Measurements from ENCODE around the gene SLC66A1.
"Not testable (repeated sequence)": the region's sequence is repeated elsewhere in the genome, so short reads cannot be mapped to it uniquely, and the experiment has no call there.

Gene SLC66A1

DNA sequence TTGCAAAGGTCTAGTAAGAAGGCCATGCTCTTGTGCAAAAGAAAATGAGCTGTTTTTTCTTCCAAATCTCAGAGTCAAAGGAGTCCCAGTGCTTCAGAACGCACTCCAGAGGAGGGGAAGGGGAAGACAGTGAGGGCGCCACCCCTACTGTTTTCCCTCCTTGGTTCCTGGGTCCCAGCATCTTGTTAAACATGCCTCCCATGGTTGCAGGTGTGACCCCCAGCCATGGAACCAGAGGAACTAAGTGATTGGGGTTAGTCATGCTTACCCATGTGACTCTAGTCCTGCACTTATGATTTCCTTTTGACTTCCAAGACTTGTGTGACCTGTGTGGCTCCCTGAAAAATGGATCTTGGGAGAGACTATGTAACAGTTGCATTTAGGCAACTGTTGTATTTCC lies 17.5 kb upstream of the SLC66A1 start:
- in situ Hi-C loops (cut with HindIII; ENCODE audit: low pct_ligation_motif_present, low pct_unique_long_range_greater_than_20kb, low sequenced_read_pairs) = no loop called here

DNA sequence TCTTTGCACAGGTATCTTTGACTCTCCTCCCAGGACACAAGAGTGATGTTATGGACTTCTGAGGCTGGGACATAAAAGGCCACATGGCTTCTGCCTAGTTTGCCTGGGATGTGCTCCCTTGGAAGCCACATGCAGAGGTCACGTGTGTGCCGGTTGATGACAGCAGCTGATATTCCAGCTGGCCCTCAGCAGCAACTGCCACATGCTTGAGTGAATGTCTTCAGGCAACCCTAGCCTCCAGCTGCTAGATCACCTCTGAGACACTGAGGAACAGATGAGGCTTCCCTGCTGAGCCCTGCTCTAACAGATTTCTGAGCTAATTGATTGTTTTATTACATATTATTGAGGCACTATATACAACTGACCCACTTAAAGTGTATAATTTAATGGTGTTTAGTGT lies 11.9 kb upstream of the SLC66A1 start:
- in situ Hi-C loops (cut with HindIII; ENCODE audit: low pct_ligation_motif_present, low pct_unique_long_range_greater_than_20kb, low sequenced_read_pairs) = no loop called here
- DNase-seq = no peak

More for the DNA sequence above, 17.5 kb upstream of the SLC66A1 start:
- no peak for DNase-seq

DNA sequence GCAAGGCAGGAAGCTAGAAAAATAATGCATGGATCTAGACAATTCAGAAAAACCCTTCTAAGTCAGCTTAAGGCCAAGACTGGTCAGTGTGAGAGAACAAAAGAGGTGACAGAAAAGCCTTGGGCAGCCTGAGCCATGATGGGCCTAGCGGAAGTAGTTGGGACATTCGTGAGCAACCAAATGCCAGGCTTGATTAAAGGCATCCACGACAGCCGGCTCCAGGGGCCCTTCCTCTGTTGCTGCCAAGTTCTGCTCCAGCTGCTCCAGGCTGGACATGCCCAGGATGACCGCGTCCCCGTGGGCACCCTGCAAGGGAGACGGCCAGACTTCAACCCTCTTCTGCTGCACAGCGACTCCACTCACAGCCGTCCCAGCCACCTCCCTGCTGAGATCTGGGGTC lies 8.0 kb upstream of the SLC66A1 start:
- DNase-seq; in situ Hi-C loops (cut with HindIII; ENCODE audit: low pct_ligation_motif_present, low pct_unique_long_range_greater_than_20kb, low sequenced_read_pairs): not testable (repeated sequence)

DNA sequence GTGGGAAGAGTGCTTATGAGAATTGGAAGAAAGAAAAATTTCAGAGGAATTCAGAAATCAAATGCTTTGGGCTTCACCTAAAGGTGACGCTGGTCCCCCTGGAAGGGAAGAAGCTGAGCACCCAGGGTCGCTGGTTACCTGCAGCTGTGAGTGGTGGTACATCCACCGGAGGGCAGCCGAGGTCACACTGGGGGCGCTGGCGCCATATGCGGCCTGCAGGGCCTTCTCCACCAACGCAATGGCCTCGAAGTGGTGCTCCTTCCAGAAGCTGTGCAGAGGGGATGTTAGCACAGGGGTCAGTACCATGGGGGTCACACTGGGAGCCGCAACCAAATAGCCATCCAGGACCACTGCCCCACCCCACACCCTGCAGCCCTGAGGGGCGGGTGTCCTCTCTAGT lies 6.2 kb upstream of the SLC66A1 start:
- in situ Hi-C loops (cut with HindIII; ENCODE audit: low pct_ligation_motif_present, low pct_unique_long_range_greater_than_20kb, low sequenced_read_pairs) = no loop called here
- no peak for DNase-seq

DNA sequence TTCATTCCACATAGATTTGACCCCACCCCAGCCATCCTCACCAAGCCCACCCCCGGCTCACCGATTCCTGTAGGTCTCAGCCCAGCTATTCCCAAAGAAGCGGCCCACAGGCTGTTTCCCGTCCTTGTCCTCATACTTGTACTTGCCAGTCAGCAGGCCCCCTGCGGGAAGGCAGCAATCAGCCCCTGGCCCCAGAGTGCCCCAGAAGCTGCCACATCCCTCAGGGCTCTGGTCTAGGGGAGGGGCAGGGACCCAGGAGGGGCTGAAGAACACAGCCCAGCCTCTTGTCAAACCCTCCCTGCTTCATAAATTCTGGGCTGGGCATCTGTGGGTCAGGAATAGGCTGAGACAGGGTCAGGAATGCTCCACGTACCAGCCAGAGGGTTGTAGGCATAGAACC lies 5.2 kb upstream of the SLC66A1 start:
- no peak for DNase-seq
- in situ Hi-C loops (cut with HindIII; ENCODE audit: low pct_ligation_motif_present, low pct_unique_long_range_greater_than_20kb, low sequenced_read_pairs) = no loop called here

DNA sequence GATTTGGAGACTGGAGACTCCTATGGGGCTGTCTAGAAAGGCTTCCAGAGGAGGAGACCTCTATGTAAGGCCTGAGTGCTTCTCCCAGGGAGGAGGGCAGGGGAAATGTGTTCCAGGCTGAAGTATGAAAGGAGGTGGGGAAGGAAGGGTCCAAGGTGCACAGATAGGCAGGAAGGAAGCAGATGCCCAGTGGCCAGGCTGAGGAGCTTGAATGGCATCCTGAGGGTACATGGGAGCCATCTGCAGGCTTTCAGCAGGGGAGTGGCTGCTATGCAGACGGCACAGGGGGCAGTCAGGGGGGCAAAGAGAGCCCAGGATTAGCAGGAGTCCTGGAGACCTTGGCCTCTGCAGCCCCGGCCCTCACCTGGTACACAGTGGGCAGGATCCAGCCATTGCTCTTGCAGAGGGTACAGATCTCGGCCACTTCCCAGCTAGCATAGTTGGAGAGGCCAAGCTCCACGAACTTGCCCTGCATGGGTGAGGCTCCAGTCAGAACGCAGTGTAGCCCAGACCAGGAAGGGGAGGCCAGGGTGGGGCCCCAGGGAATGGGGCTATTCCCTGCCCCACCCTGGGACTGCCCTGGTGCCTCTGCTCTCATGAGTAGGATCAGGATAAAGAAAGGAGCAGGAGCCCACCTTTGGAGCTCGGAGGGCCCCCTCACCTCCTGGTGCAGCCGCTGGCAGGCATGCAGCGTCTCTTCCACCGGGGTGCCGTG lies 4.2 kb upstream of the SLC66A1 start:
- in situ Hi-C loops (cut with HindIII; ENCODE audit: low pct_ligation_motif_present, low pct_unique_long_range_greater_than_20kb, low sequenced_read_pairs) = no loop called here
- no peak for DNase-seq

DNA sequence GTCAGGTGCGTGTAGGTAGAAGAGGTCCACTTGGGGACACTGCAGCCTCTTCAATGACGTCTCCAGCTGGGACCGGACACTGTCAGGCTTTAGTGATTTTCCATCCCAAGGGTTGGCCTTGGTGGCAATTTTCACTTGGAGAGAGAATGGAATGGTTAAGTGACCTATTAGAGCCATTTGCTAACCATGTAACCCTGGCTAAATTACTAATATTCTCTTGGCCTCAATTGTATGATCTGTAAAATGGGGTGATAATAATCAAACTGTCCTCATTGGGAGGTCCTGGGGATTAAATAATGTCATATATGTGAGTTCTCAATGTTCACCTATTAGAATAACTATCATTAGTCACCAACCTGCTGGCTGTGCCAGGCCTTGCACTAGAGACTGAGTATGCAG lies 3.6 kb upstream of the SLC66A1 start:
- DNase-seq = no peak
- in situ Hi-C loops (cut with HindIII; ENCODE audit: low pct_ligation_motif_present, low pct_unique_long_range_greater_than_20kb, low sequenced_read_pairs) = no loop called here

DNA sequence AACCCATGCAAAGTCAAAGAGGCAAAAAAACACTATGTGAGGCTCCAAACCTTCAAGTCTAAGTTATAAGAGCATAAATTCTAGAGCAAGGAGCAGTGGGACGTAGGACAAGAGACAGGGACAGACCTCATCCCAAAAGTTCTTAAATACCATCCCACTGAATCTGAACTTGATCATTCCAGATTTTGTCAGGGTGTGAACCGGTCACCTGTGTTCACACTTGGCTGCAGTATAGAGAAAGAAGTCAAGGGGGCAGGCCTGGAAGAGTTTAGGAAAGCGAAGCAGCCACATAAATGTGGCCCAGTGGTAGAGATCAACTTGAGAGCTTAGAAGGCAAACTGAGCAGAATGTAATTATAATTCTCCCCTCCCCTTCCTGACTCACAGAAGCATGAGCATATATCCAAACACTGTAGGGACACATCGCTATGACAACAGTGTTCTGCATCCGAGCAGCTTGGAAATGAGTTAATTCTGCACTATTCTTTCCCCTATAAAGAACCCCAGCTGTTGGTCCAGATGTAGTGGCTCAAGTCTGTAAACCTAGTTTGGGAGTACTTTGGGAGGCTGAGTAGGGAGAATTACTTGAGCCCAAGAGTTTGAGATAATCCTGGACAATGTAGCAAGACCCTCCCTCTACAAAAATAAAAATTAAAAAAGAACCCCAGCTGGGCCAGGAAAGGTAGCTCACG lies 2.9 kb upstream of the SLC66A1 start:
- DNase-seq = no peak
- in situ Hi-C loops (cut with HindIII; ENCODE audit: low pct_ligation_motif_present, low pct_unique_long_range_greater_than_20kb, low sequenced_read_pairs) = no loop called here

DNA sequence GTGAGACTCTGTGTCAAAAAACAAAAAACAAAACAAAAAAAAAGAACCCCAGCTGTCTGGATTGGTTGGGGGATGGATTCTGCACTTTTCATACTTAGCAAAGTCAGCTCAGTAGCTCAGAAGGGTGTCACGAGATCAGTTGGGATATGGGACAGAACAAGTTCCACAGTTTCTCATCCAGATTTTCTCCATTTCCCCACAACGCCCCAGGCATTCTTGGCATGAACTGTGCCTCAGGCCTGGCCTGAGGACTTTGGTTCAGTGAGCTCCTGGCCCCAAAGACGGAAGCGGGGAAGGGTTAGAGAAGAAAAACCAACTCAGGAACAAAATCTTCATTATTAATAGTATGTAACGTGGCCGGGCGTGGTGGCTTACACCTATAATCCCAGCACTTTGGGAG lies 2.1 kb upstream of the SLC66A1 start:
- no peak for DNase-seq
- in situ Hi-C loops (cut with HindIII; ENCODE audit: low pct_ligation_motif_present, low pct_unique_long_range_greater_than_20kb, low sequenced_read_pairs) = no loop called here

DNA sequence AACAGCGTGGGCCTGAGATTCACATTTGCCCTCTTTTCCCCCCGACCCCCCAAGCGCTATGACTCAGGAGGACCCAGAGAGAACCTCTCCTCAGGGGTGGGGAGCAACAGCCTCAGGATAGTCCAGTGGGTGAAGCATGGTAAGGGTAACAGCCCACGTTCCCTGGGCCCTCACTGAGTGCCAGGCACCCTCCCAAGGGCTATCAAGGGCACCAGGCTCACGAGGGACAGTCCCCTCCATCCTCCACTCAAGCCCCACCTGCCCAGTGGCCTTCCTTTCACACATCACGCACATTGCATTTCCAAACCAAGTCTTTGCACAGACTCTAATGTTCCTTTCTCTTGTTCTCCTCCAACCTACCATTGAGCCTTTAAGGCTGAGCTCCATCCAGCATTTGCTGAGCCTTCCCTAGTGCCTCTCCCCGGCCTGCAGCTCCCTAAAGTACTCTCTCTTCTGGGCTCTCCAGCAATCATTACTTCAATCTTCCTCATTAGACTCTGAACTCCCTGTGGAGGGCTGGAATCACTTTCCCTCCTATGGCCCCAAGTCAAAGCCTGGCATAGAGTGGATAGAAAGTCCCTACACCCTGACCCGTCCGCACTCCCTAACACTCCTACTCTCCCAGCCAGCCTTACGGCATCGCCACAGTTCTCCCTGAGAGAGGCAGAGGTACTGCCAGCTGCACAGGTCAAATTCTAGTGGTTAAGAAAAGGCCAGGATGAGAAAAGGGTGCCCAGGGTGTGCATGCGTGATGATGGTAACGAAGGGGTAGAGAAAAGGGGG lies 1.2 kb upstream of the SLC66A1 start:
- in situ Hi-C loops (cut with HindIII; ENCODE audit: low pct_ligation_motif_present, low pct_unique_long_range_greater_than_20kb, low sequenced_read_pairs) = no loop called here
- peak; percentile 8 for DNase-seq

DNA sequence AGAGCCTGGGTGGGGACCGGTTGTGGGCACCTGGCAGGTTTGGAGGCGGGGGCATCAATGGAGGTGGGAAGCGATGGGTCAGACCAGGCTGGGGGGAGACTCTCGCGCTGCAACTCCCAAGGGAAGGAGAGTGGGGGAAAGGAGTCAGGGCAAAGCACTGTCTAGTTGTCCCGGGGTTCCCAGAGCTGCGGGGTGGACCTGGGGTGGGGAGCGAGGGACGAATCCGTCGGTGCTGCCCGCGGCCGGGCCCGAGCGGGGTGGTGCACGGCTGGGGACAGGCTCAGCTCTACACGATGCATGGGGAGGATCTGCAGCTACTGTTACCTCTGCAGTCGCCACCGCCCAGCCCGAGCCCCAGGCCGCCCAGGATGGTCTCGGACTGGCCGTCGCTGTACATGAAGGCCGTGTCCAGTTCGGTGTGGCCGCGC lies 609 bp upstream of the SLC66A1 start:
- DNase-seq = no peak
- in situ Hi-C loops (cut with HindIII; ENCODE audit: low pct_ligation_motif_present, low pct_unique_long_range_greater_than_20kb, low sequenced_read_pairs) = no loop called here

DNA sequence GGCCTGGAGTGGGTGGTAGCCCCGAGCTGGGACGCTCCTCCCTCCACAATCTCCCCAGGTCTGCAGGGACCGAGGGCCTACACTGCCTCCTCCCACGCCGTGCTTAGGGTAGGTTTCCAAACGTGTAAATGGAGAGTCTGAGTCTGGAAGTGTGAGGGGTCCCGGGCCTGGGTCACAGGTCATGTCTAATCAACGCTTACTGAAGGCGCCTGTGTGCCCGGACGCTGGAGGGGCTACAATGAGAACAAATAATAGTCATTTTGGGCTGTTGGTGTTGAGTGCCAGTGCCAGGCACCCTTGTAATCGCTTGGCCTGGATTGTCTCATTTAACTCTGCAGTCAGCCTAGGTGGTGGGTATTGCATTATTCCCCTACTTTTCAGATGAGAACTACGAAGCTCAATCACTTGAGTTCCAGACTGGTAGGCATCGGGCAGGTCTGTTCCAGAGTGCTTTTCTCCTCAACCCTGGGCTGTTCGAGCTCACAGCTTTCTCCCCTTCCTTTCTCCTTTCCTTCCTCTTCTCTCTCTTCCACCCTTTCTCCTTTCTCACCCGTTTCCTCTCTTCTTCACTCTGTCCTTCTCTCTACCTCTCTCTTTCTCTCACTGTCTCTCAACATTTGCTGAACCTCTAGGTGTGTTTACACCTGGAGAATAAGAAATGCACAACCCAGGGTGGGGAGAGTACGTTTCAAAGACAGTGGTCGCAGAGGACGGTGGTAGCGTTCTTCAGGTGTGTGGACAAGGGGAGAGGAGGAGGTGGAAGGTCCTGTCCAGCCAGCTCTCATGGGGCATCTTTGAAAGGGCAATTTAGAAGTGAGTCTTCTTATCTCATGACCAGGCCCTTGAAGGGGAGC lies 883 bp downstream of the SLC66A1 start:
- DNase-seq = no peak

DNA sequence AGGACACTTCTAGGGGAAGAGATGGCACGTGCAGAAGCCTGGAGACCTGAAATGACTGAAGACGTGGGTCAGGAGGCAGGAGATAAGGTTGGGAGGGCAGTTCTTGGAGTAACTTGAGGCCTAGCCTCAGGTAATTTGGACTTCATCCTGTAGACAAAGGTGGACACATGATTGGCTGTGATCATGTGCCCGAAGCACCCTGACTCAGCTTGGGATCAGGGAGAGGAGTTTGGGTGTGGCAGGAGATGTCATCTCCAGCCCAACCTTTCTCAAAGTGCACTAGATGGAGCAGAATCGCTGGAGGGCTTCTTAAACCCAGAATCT lies 1.5 kb downstream of the SLC66A1 start:
- no peak for DNase-seq

More for the DNA sequence above, 883 bp downstream of the SLC66A1 start:
- in situ Hi-C loops (cut with HindIII; ENCODE audit: low pct_ligation_motif_present, low pct_unique_long_range_greater_than_20kb, low sequenced_read_pairs) = no loop called here

DNA sequence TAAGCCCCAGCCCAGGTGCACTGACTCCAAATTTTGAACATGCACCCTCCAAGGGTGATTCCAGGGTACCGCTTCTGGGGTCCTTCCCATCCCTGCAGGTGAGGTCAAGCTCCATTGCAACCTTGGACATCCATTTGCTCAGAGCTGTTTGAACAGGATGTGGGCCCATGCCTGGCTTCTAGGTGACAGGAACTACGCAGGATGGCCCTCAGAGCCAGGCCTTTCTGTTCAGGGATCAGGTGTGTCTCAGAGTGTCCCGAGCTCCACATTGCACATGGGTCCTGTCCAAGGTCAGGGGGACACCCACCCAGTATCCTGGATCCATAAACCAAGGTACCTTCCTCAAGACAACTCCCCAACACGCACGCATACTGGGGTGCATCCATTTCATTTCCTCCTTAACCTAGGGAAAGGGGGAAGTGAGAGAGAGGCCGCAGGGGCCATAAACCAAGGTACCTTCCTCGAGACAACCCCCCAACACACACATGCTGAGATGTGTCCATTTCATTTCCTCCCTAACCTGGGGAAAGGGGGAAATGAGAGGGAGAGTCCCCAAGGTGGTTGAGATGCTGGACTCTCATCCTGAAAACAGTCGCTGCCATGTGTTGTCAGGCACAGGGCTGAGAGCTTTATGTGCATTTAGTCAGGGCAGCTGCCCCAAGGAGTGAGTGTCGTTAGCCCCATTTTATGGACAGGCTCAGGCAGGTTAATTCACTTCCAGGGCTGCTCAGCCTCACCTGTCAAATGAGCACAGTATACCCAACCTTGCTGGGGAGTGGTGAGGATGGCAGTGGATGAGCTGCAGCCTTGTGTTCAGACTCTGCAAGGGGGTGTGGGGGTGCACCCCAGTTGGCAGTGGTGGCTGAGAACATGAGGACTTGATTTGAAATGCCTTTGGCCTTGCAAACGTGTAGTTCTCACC lies 2.1 kb downstream of the SLC66A1 start:
- in situ Hi-C loops (cut with HindIII; ENCODE audit: low pct_ligation_motif_present, low pct_unique_long_range_greater_than_20kb, low sequenced_read_pairs) = no loop called here
- no peak for DNase-seq

More for the DNA sequence above, 1.5 kb downstream of the SLC66A1 start:
- in situ Hi-C loops (cut with HindIII; ENCODE audit: low pct_ligation_motif_present, low pct_unique_long_range_greater_than_20kb, low sequenced_read_pairs) = no loop called here

DNA sequence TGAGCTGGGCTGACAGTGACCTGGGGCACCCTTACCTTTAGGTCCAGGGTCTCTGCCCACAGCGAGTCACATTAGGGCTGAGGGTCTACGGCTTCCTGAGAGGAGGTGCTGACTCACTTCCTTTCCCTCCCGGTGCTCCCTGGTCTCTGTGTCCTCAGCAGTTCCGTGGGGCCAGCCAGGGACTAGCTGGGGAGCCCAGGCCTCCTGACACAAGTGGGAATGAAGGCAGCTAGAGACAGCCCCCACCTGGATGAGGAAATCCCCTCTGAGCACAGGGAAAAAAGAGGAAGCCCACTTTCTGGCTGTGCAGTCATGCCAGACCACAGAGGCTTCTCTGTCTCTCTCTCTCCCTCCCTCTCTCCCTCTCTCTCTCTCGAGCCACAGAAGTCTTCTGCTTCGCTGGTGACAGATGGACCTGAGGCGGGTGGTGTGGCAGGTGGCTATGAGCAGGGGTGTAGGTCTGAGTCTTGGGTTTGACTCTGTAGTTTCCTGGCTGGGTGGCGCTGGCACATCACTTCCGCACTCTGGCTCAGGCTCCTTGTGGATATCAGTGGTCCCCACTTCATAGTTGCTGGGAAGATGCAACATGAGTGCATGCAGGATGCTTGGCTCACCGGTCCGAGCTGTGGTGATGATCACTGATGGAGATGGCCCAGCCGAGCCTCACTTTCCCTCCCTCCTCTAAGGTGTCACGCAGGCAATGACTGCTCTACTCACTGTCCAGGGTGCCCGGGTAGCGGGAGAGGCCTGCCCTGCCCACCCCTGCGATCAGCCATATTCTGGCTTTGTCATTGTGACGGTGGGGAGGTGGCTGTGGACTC lies 3.5 kb downstream of the SLC66A1 start:
- DNase-seq = peak; percentile 26
- in situ Hi-C loops (cut with HindIII; ENCODE audit: low pct_ligation_motif_present, low pct_unique_long_range_greater_than_20kb, low sequenced_read_pairs) = no loop called here

DNA sequence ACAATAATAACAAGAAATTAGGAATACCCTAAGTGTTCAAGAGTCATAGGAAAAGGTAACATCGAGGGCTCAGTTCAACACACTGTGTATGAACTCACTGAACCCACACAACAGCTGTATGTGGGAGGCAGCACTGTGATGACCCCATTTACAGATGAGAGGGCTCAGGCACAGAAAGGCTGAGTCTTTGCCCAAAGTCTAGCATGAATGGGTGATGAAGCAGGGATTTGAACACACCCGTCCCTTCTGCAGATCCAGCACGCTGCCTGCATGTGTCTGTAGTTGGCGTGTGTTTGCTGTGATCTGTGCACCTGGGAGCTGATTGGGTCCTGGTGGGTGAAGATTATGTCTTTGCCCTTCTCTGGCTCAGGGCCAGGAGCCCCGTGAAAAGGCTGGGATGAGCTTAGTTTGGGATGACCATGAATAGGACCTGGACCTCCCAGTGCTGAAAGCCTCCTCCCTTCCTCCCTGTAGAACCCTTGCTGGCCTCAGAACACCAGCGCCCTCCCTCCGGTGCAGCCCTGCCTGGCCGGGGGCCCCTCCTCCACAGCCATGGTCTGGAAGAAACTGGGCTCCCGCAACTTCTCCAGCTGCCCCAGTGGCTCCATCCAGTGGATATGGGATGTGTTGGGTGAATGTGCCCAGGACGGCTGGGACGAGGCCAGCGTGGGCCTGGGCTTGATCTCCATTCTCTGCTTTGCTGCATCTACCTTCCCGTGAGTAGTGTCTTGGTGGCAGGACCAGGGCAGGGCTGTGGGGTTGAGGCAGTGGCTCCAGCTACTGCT lies 5.2 kb downstream of the SLC66A1 start:
- in situ Hi-C loops (cut with HindIII; ENCODE audit: low pct_ligation_motif_present, low pct_unique_long_range_greater_than_20kb, low sequenced_read_pairs) = no loop called here
- DNase-seq = no peak

Data from ACHN (cell line).